Nephron (organoid): Measurements from ENCODE around the gene TBX18.
A peak's percentile ranks its signal among the peaks of the same experiment; 100 is the strongest.

Experiments used
- H3K27ac Mint-ChIP-seq, 3 experiments: 2 replicates each; pipeline ENCODE4 v1.8.0; 2020; ENCODE audit warnings: mixed read lengths in 3 of 3, mild to moderate bottlenecking in 2 of 3, moderate library complexity in 1 of 3
- H3K27me3 Mint-ChIP-seq: 2 replicates; pipeline ENCODE4 v1.8.0; 2021; ENCODE audit warnings: low read depth, mild to moderate bottlenecking, moderate library complexity, mixed read lengths
- H3K36me3 Mint-ChIP-seq: 2 replicates; pipeline ENCODE4 v1.8.0; 2020; ENCODE audit warnings: low read depth, mixed read lengths
- H3K4me1 Mint-ChIP-seq: 2 replicates; pipeline ENCODE4 v1.8.0; 2020; ENCODE audit warnings: mixed read lengths
- H3K4me3 Mint-ChIP-seq, 3 experiments: 2 replicates each; pipeline ENCODE4 v1.8.0; 2020; ENCODE audit warnings: mild to moderate bottlenecking in 3 of 3, mixed read lengths in 3 of 3, moderate library complexity in 2 of 3
- H3K9me3 Mint-ChIP-seq: 2 replicates; pipeline ENCODE4 v1.8.0; 2020; ENCODE audit warnings: mixed read lengths
- TF ChIP-seq, protein P1 (sequence below), 3 experiments: fragments of 200-600 bp; sonication (generic); IDR thresholded peaks; one replicate each; pipeline ENCODE4 v1.5.0; 2021; ENCODE audit warnings: antibody characterized with exemption in 3 of 3; ENCODE audit not compliant: unreplicated experiment in 3 of 3

The TBX18 gene

DNA sequence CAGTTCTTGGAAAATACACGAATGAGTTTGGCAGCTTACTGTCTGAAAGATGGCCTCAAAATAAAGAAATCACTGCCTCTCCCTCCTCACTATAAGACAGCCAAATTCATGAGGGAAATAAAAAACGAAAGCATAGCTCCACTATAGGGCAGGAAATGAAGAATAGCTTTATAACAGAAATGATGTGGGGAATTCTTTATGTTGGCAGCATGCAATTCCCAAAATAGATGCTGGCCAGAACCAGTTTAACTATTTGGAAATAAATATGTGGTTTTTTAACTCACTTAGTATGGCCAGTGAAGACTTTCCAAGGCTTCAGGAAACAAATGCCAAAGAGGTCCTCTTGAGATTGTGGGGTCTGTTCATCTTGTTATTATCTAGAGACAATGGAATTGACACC is 100.5 kb downstream of the TBX18 start:
- H3K4me3 Mint-ChIP-seq = no peak overlapping the region
- TF ChIP-seq, protein P1, sequence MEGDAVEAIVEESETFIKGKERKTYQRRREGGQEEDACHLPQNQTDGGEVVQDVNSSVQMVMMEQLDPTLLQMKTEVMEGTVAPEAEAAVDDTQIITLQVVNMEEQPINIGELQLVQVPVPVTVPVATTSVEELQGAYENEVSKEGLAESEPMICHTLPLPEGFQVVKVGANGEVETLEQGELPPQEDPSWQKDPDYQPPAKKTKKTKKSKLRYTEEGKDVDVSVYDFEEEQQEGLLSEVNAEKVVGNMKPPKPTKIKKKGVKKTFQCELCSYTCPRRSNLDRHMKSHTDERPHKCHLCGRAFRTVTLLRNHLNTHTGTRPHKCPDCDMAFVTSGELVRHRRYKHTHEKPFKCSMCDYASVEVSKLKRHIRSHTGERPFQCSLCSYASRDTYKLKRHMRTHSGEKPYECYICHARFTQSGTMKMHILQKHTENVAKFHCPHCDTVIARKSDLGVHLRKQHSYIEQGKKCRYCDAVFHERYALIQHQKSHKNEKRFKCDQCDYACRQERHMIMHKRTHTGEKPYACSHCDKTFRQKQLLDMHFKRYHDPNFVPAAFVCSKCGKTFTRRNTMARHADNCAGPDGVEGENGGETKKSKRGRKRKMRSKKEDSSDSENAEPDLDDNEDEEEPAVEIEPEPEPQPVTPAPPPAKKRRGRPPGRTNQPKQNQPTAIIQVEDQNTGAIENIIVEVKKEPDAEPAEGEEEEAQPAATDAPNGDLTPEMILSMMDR (IDR thresholded peaks at IDR 0.05; ENCODE audit: unreplicated experiment in 3 of 3) = no peak
- no peak overlapping the region for H3K27ac Mint-ChIP-seq
- no peaks in the 10 kb centered on the region for H3K36me3 Mint-ChIP-seq
- H3K4me1 Mint-ChIP-seq = no peaks in the 10 kb centered on the region
- H3K27me3 Mint-ChIP-seq = no peaks in the 10 kb centered on the region
- H3K9me3 Mint-ChIP-seq = no peaks in the 10 kb centered on the region

DNA sequence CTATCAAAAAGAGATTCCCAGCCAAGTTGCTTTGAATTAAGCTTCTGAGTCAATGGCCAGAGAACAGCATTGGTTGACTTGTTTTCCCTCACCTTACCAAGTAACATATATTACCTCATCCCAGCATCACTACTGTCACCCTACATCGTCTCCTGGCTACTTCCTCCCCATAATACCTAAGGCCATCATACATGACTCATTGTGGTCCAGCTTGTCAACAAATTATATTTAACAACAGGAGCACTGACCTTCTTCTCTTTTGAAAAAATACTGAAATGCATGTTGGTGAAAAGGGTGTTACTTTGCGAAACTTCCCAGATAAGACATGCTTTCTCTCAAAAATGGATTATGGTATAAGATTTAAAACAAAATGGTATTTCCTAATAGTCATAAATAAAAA is 106.9 kb downstream of the TBX18 start:
- TF ChIP-seq, protein P1 (IDR thresholded peaks at IDR 0.05; ENCODE audit: unreplicated experiment in 3 of 3) = no peak
- H3K4me1 Mint-ChIP-seq = peaks cover 8% of the 10 kb centered on the region
- H3K9me3 Mint-ChIP-seq = no peaks in the 10 kb centered on the region
- H3K27ac Mint-ChIP-seq = no peak overlapping the region
- no peaks in the 10 kb centered on the region for H3K27me3 Mint-ChIP-seq
- no peaks in the 10 kb centered on the region for H3K36me3 Mint-ChIP-seq
- no peak overlapping the region for H3K4me3 Mint-ChIP-seq

DNA sequence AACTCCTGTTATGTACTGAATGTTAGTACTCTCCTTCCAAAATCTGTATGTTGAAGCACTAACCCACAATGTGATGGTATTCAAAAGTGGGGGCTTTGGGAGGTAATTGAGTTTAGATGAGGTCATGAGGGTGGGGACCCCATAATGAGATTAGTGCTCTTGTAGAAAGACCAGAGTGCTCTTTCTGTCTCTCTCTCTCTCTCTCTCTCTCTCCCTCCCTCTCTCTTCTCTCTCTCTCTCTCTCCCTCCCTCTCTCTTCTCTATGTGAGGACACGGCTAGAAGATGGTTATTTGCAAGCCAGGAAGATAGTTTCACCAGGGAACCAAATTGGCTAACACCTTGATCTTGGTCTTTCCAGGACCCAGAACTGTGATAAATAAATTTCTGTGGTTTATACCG is 107.4 kb downstream of the TBX18 start:
- no peak overlapping the region for H3K4me3 Mint-ChIP-seq
- H3K27me3 Mint-ChIP-seq = no peaks in the 10 kb centered on the region
- H3K4me1 Mint-ChIP-seq = peaks cover 13% of the 10 kb centered on the region
- H3K36me3 Mint-ChIP-seq = no peaks in the 10 kb centered on the region
- no peak overlapping the region for H3K27ac Mint-ChIP-seq
- TF ChIP-seq, protein P1 (IDR thresholded peaks at IDR 0.05; ENCODE audit: unreplicated experiment in 3 of 3) = no peak
- no peaks in the 10 kb centered on the region for H3K9me3 Mint-ChIP-seq

- Mint-ChIP-seq H3K9me3 (no peaks in the 10 kb centered on the region), H3K27ac (peak overlapping the region in 1 of 3 experiments; percentile 10), H3K36me3 (no peaks in the 10 kb centered on the region), H3K4me1 (peaks cover 18% of the 10 kb centered on the region), H3K4me3 (no peak overlapping the region), H3K27me3 (no peaks in the 10 kb centered on the region)
- TF ChIP-seq, protein P1 (IDR thresholded peaks at IDR 0.05; ENCODE audit: unreplicated experiment in 3 of 3) = no peak
Observed at GRCh38 chr6:84653027-84653551, 111.3 kb downstream of the TBX18 start.

DNA sequence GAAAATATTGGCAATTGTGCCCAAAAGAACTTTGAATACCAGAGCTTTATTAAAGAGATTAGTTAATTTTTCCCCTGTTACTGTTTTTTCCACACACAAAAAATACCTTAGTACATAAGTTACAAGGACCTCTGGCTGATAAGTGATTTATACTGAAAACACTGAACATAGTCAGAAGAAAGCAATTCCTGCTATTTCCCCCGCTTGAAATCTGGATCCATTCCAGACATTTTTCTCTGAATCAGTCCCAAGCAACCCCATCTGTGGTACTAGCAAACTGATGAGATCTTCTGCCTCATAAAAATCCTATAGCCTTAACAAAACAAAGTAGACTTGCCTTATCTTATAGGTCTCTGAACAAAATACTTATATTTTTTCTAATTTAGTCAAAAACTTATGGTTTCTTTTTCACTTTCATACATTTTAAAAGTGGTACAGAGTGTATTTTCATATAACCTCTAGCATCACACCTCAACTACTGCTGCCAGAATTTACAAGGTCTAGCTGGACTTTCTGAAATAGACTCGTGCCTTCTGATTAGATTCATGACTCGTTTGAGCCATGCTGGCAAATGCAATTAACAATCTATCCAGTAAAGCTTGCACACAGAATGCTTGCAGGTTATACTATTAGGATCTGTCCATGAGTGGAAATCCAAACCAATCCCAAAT is 111.9 kb downstream of the TBX18 start:
- TF ChIP-seq, protein P1 (IDR thresholded peaks at IDR 0.05; ENCODE audit: unreplicated experiment in 3 of 3) = no peak
- Mint-ChIP-seq H3K9me3 (no peaks in the 10 kb centered on the region), H3K4me1 (peaks cover 18% of the 10 kb centered on the region), H3K27ac (peak overlapping the region in 1 of 3 experiments; percentile 27), H3K4me3 (no peak overlapping the region), H3K27me3 (no peaks in the 10 kb centered on the region), H3K36me3 (no peaks in the 10 kb centered on the region)

GRCh38 chr6:84651583-84651982 is 112.8 kb downstream of the TBX18 start:
- Mint-ChIP-seq H3K9me3 (no peaks in the 10 kb centered on the region), H3K4me1 (peaks cover 18% of the 10 kb centered on the region), H3K4me3 (no peak overlapping the region), H3K27ac (no peak overlapping the region), H3K27me3 (no peaks in the 10 kb centered on the region), H3K36me3 (no peaks in the 10 kb centered on the region)
- TF ChIP-seq, protein P1 (IDR thresholded peaks at IDR 0.05; ENCODE audit: unreplicated experiment in 3 of 3) = no peak
